HepG2 (cell line): ENCODE measurements around the gene TRPC1. TPM values are rescaled to one million over a fixed set of nuclear protein-coding genes. Genes with fewer than 3 reads are reported as not detected.

Experiments
- BCL6 ChIP-seq: IDR thresholded peaks from 2 replicates; pipeline ENCODE4 v1.6.1; 2016; ENCODE audit warnings: missing genetic modification reagents, missing compliant biosample characterization
- FOXC1 ChIP-seq: sonication (generic); formaldehyde crosslinking; IDR thresholded peaks from 2 replicates; pipeline ENCODE4 v1.8.0; 2022; ENCODE audit warnings: mild to moderate bottlenecking, missing genetic modification reagents, borderline replicate concordance
- HNRNPK ChIP-seq: fragments of 200-400 bp; formaldehyde crosslinking; IDR thresholded peaks from 2 replicates; pipeline ENCODE4 v1.6.1; 2018; ENCODE audit warnings: low read length, low read depth, moderate library complexity, mild to moderate bottlenecking; ENCODE audit not compliant: poor library complexity, severe bottlenecking
- HOXA3 ChIP-seq: sonication (generic); formaldehyde crosslinking; IDR thresholded peaks from 2 replicates; pipeline ENCODE4 v1.5.0; 2020; ENCODE audit warnings: missing genetic modification reagents
- LCORL ChIP-seq, 2 experiments: fragments of 450-650 bp in 1 of 2; sonication (generic) in 1 of 2; formaldehyde crosslinking in 1 of 2; IDR thresholded peaks; 2 replicates each; pipeline versions ENCODE4 v1.5.0 to v1.6.1; 2017 to 2020; ENCODE audit warnings: antibody characterized with exemption in 1 of 2, missing genetic modification reagents in 1 of 2
- MAF1 ChIP-seq: sonication (generic); formaldehyde crosslinking; IDR thresholded peaks from 2 replicates; pipeline ENCODE4 v1.5.0; 2020; ENCODE audit warnings: missing genetic modification reagents, borderline replicate concordance
- NFE2 ChIP-seq: sonication (generic); formaldehyde crosslinking; IDR thresholded peaks from 2 replicates; pipeline ENCODE4 v1.4.0; 2020; ENCODE audit warnings: missing genetic modification reagents
- POLR2AphosphoS5 ChIP-seq: IDR thresholded peaks from 2 replicates; pipeline ENCODE4 v1.6.1; 2012; ENCODE audit warnings: low read depth, low read length
- RFX3 ChIP-seq: IDR thresholded peaks from 2 replicates; pipeline ENCODE4 v1.6.1; 2016; ENCODE audit warnings: missing biosample characterization, missing genetic modification reagents
- RORA ChIP-seq: sonication (generic); formaldehyde crosslinking; IDR thresholded peaks from 2 replicates; pipeline ENCODE4 v1.5.0; 2020; ENCODE audit warnings: mild to moderate bottlenecking, missing genetic modification reagents, moderate library complexity
- SIN3A ChIP-seq: IDR thresholded peaks from 2 replicates; pipeline ENCODE4 v1.6.1; 2011; ENCODE audit warnings: low read depth, mild to moderate bottlenecking, control low read depth, low read length, borderline replicate concordance
- ZNF232 ChIP-seq: sonication (generic); formaldehyde crosslinking; IDR thresholded peaks from 2 replicates; pipeline ENCODE4 v1.4.0; 2020; ENCODE audit warnings: missing genetic modification reagents, borderline replicate concordance
- ZNF432 ChIP-seq: sonication (generic); formaldehyde crosslinking; IDR thresholded peaks from 2 replicates; pipeline ENCODE4 v1.5.0; 2020; ENCODE audit warnings: missing genetic modification reagents, mild to moderate bottlenecking, borderline replicate concordance
- ZNF782 ChIP-seq: sonication (generic); formaldehyde crosslinking; IDR thresholded peaks from 2 replicates; pipeline ENCODE4 v1.4.0; 2020; ENCODE audit warnings: missing genetic modification reagents, mild to moderate bottlenecking, borderline replicate concordance
- ZSCAN12 ChIP-seq: sonication (generic); formaldehyde crosslinking; IDR thresholded peaks from 2 replicates; pipeline ENCODE4 v1.9.0; 2021; ENCODE audit warnings: mild to moderate bottlenecking, missing genetic modification reagents
- polyA plus RNA-seq, 8 experiments: library from polyadenylated mRNA; depleted of rRNA in 3 of 8; stranded (reverse) in 7 of 8; unstranded in 1 of 8; fragments of >200 nt; fragmentation: Illumina TruSeq in 4 of 8; extraction: Trizol in 4 of 8; gene quantifications; 2 replicates each; pipeline versions ENCODE4 v1.2.1 to v1.2.3, GENCODE V29; 2011 to 2016; ENCODE audit warnings: low read depth in 4 of 8, missing spikeins in 1 of 8, mixed read lengths in 1 of 8; ENCODE audit not compliant: insufficient read depth in 1 of 8
- total RNA-seq, 5 experiments: library from RNA; depleted of rRNA; stranded (reverse); fragments of >200 nt; fragmentation: Illumina TruSeq; extraction: Trizol; gene quantifications; 2 replicates each; pipeline ENCODE4 v1.2.3, GENCODE V29; 2016; ENCODE audit warnings: low read depth in 1 of 5
- TF ChIP-seq, protein P1 (sequence below): fragments of 450-650 bp; IDR thresholded peaks from 2 replicates; pipeline ENCODE4 v1.6.1; 2016
- TF ChIP-seq, protein P2 (sequence below): IDR thresholded peaks from 2 replicates; pipeline ENCODE4 v1.6.1; 2016
- TF ChIP-seq, protein P3 (sequence below): sonication (generic); formaldehyde crosslinking; IDR thresholded peaks from 2 replicates; pipeline ENCODE4 v1.8.1; 2023; ENCODE audit warnings: mild to moderate bottlenecking, missing genetic modification reagents, borderline replicate concordance
- TF ChIP-seq, protein P4 (sequence below): sonication (generic); formaldehyde crosslinking; IDR thresholded peaks from 2 replicates; pipeline ENCODE4 v1.4.0; 2020; ENCODE audit warnings: mild to moderate bottlenecking, missing genetic modification reagents
- TF ChIP-seq, protein P5 (sequence below): IDR thresholded peaks from 2 replicates; pipeline ENCODE4 v1.6.1; 2016; ENCODE audit warnings: control low read depth

The TRPC1 gene
- total and polyA plus RNA-seq, 2 of the 13 experiments (the other 11 are each of a cell fraction or from before 2014, with no cell fraction given), result 10.8 to 13.1 TPM

DNA sequence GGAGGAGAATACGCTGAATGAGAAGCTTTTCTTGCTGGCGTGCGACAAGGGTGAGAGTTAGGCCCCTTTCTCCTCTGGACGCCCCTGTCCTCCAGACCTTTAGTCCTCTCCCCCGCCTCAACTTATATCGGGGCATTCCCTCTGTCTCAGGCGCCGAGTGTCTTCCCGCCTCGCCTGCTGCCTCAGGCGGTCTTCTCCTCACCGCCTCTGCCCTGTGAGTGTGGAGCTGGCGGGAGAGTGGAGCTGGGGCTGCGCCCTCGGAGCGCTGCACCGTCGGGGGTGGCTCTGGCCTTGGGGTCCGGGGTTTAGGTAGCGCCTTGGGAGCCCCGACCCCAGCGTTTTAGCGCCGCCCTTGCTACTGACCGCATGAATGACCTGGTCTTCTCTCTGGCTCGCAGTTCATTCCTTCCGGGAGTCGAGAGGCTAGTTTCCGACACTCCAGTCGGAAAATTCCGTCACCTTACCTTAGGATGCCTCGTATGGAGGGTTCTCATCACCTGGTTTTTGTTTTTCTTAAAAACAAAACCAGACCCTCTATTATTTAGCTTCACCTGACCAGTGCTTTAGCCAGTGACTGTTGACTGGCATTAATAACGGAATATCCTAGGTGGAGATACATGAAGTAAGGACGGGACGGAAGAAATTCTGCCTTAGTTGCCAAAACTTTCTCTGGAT, 985 bp downstream of the TRPC1 start (continued):
- TF ChIP-seq ZNF782 (CRISPR knock-in tag) (no peak; the same call in 1 of the 2 replicates), POLR2AphosphoS5 (peak; percentile 50; the same call in 1 of the 2 replicates), ZNF432 (CRISPR knock-in tag) (no peak), RFX3 (CRISPR knock-in tag) (no peak), MAF1 (no peak), RORA (CRISPR knock-in tag) (no peak), HNRNPK (no peak), ZNF232 (CRISPR knock-in tag) (no peak), LCORL (IDR thresholded peaks at IDR 0.05) (no peak), LCORL (CRISPR knock-in tag; IDR thresholded peaks at IDR 0.05) (0 out of 2 replicates have a peak, but pooled peaks have one; percentile 48), FOXC1 (CRISPR knock-in tag) (no peak), ZSCAN12 (CRISPR knock-in tag) (no peak), HOXA3 (0 out of 2 replicates have a peak, but pooled peaks have one; percentile 39), NFE2 (no peak), BCL6 (CRISPR knock-in tag) (no peak), SIN3A (peak; percentile 82; the same call in 1 of the 2 replicates)
- TF ChIP-seq, protein P1, sequence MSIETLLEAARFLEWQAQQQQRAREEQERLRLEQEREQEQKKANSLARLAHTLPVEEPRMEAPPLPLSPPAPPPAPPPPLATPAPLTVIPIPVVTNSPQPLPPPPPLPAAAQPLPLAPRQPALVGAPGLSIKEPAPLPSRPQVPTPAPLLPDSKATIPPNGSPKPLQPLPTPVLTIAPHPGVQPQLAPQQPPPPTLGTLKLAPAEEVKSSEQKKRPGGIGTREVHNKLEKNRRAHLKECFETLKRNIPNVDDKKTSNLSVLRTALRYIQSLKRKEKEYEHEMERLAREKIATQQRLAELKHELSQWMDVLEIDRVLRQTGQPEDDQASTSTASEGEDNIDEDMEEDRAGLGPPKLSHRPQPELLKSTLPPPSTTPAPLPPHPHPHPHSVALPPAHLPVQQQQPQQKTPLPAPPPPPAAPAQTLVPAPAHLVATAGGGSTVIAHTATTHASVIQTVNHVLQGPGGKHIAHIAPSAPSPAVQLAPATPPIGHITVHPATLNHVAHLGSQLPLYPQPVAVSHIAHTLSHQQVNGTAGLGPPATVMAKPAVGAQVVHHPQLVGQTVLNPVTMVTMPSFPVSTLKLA, result no peak
- TF ChIP-seq, protein P2, sequence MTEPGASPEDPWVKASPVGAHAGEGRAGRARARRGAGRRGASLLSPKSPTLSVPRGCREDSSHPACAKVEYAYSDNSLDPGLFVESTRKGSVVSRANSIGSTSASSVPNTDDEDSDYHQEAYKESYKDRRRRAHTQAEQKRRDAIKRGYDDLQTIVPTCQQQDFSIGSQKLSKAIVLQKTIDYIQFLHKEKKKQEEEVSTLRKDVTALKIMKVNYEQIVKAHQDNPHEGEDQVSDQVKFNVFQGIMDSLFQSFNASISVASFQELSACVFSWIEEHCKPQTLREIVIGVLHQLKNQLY (CRISPR knock-in tag), result no peak
- TF ChIP-seq, protein P3, sequence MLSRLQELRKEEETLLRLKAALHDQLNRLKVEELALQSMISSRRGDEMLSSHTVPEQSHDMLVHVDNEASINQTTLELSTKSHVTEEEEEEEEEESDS, result no peak
- TF ChIP-seq, protein P4, sequence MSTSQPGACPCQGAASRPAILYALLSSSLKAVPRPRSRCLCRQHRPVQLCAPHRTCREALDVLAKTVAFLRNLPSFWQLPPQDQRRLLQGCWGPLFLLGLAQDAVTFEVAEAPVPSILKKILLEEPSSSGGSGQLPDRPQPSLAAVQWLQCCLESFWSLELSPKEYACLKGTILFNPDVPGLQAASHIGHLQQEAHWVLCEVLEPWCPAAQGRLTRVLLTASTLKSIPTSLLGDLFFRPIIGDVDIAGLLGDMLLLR, result no peak; the same call in 1 of the 2 replicates
- TF ChIP-seq, protein P5, sequence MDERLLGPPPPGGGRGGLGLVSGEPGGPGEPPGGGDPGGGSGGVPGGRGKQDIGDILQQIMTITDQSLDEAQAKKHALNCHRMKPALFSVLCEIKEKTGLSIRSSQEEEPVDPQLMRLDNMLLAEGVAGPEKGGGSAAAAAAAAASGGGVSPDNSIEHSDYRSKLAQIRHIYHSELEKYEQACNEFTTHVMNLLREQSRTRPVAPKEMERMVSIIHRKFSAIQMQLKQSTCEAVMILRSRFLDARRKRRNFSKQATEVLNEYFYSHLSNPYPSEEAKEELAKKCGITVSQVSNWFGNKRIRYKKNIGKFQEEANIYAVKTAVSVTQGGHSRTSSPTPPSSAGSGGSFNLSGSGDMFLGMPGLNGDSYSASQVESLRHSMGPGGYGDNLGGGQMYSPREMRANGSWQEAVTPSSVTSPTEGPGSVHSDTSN (CRISPR knock-in tag), result no peak
